A673 (cell line): ENCODE measurements around the gene NVL. TPM values are rescaled to one million over a fixed set of nuclear protein-coding genes. Genes with fewer than 3 reads are reported as not detected.
"Not testable (repeated sequence)": the region's sequence is repeated elsewhere in the genome, so short reads cannot be mapped to it uniquely, and the experiment has no call there.

Experiments used
- BruUV-seq: library from RNA; stranded (reverse); fragments of 400-500 nt; replicated peaks from 2 replicates; lab custom pipeline; 2021; lab: Mats Ljungman, UMichigan
- CTCF ChIA-PET: fragments of 300-600 bp; sonication (Branson Sonifier 250); formaldehyde crosslinking; loops from one replicate; lab custom pipeline; 2022; ENCODE audit warnings: antibody characterized with exemption; lab: Charles Lee
- POLR2A ChIA-PET: fragments of 300-600 bp; sonication (Branson Sonifier 250); formaldehyde crosslinking; loops from one replicate; lab custom pipeline; 2022; ENCODE audit warnings: antibody characterized with exemption; ENCODE audit not compliant: low non-redundant PET; lab: Charles Lee
- DNase-seq: peaks from one replicate; pipeline ENCODE4 v3.0.0-alpha.2; 2015; ENCODE audit warnings: low spot score
- H3K27ac ChIP-seq: fragments of 200-600 bp; sonication (generic); 2 replicates; pipeline ENCODE4 v1.5.1; 2016; ENCODE audit warnings: mixed run types, low read depth, mild to moderate bottlenecking, mixed read lengths, antibody characterized with exemption, low read length; ENCODE audit not compliant: poor library complexity, severe bottlenecking
- H3K27me3 ChIP-seq: fragments of 200-600 bp; sonication (generic); replicated peaks from 2 replicates; pipeline ENCODE4 v1.6.1; 2017; ENCODE audit warnings: mixed run types, low read depth, mild to moderate bottlenecking, mixed read lengths, antibody characterized with exemption, low read length; ENCODE audit not compliant: insufficient read depth, poor library complexity
- H3K36me3 ChIP-seq: fragments of 200-600 bp; sonication (generic); 2 replicates; pipeline ENCODE4 v1.6.1; 2016; ENCODE audit warnings: mixed run types, mild to moderate bottlenecking, mixed read lengths, antibody characterized with exemption, low read length; ENCODE audit not compliant: insufficient read depth, poor library complexity, severe bottlenecking
- H3K4me1 ChIP-seq: fragments of 200-600 bp; sonication (generic); 2 replicates; pipeline ENCODE4 v1.6.1; 2017; ENCODE audit warnings: mixed run types, mild to moderate bottlenecking, mixed read lengths, antibody characterized with exemption, low read length; ENCODE audit not compliant: insufficient read depth, poor library complexity, severe bottlenecking
- H3K4me3 ChIP-seq: fragments of 200-600 bp; sonication (generic); 2 replicates; pipeline ENCODE4 v1.5.1; 2016; ENCODE audit warnings: low read depth, mixed run types, mild to moderate bottlenecking, mixed read lengths, low read length; ENCODE audit not compliant: poor library complexity, severe bottlenecking
- H3K9me3 ChIP-seq: fragments of 200-600 bp; sonication (generic); 2 replicates; pipeline ENCODE4 v1.6.1; 2016; ENCODE audit warnings: mixed run types, low read depth, mild to moderate bottlenecking, mixed read lengths, antibody characterized with exemption, low read length; ENCODE audit not compliant: poor library complexity, severe bottlenecking
- CTCF ChIP-seq: fragments of 300-800, 200-600 bp; sonication (generic); conservative IDR thresholded peaks from 2 replicates; pipeline ENCODE4 v1.5.1; 2017; ENCODE audit warnings: low read depth, mild to moderate bottlenecking, antibody characterized with exemption, low read length, moderate library complexity, mixed read lengths
- EZH2 ChIP-seq: fragments of 200-600 bp; sonication (generic); IDR thresholded peaks from 2 replicates; pipeline ENCODE4 v1.6.1; 2017; ENCODE audit warnings: borderline replicate concordance, low read depth, mild to moderate bottlenecking, mixed read lengths, antibody characterized with exemption, low read length; ENCODE audit not compliant: poor library complexity, severe bottlenecking
- intact Hi-C: fragments of 100-400 bp; cut with micrococcal nuclease; formaldehyde crosslinking; loops from one replicate; pipeline ENCODE4 v1.10.0; 2022; ENCODE audit not compliant: unreplicated experiment
- total RNA-seq: library from RNA; stranded (reverse); gene quantifications from 2 replicates; pipeline ENCODE4 v1.2.3, GENCODE V29; 2021

NVL gene
- total RNA-seq, 1 experiment from 2014 or later = 54.8 TPM

- CTCF ChIA-PET = no interaction called here
- POLR2A ChIA-PET = no interaction called here
- TF ChIP-seq EZH2 (no peak), CTCF (no peak)
Measured at GRCh38 chr1:224321706-224322105, 8.3 kb downstream of the NVL start.

GRCh38 chr1:224317383-224318045 is 12.5 kb downstream of the NVL start:
- POLR2A ChIA-PET = no interaction called here
- intact Hi-C loops = no loop called here

More at GRCh38 chr1:224321706-224322105, 8.3 kb downstream of the NVL start:
- no peak overlapping the region for H3K27ac ChIP-seq
- H3K27me3 ChIP-seq = no peaks in the 10 kb centered on the region
- no peaks in the 10 kb centered on the region for H3K9me3 ChIP-seq
- no peaks in the 10 kb centered on the region for H3K4me1 ChIP-seq
- intact Hi-C loops = no loop called here
- no peak overlapping the region for H3K4me3 ChIP-seq
- DNase-seq = no peak
- H3K36me3 ChIP-seq = peaks cover 4% of the 10 kb centered on the region
- no TSS peak for BruUV-seq

GRCh38 chr1:224312025-224312424 is 17.9 kb downstream of the NVL start:
- Histone ChIP-seq H3K4me1 (no peaks in the 10 kb centered on the region), H3K36me3 (peaks cover 44% of the 10 kb centered on the region), H3K27ac (no peak overlapping the region), H3K27me3 (no peaks in the 10 kb centered on the region), H3K9me3 (no peaks in the 10 kb centered on the region), H3K4me3 (no peak overlapping the region)
- ChIA-PET POLR2A (no interaction called here), CTCF (no interaction called here)
- no peak for DNase-seq
- TF ChIP-seq EZH2 (no peak), CTCF (no peak)
- intact Hi-C loops = no loop called here
- BruUV-seq = no TSS peak

More at GRCh38 chr1:224317383-224318045, 12.5 kb downstream of the NVL start:
- H3K4me1 ChIP-seq = no peaks in the 10 kb centered on the region
- H3K9me3 ChIP-seq = no peaks in the 10 kb centered on the region
- no peaks in the 10 kb centered on the region for H3K27me3 ChIP-seq
- H3K4me3 ChIP-seq = no peak overlapping the region
- H3K27ac ChIP-seq = peak overlapping the region; percentile 29
- BruUV-seq = no TSS peak
- TF ChIP-seq CTCF (no peak), EZH2 (no peak)
- DNase-seq = peak; percentile 30
- peaks cover 23% of the 10 kb centered on the region for H3K36me3 ChIP-seq
- CTCF ChIA-PET = no interaction called here

GRCh38 chr1:224311503-224311902 is 18.5 kb downstream of the NVL start:
- BruUV-seq, POLR2A ChIA-PET, H3K4me3 ChIP-seq, intact Hi-C loops, H3K4me1 ChIP-seq, H3K27me3 ChIP-seq, H3K27ac ChIP-seq, DNase-seq, H3K9me3 ChIP-seq, CTCF ChIA-PET: not testable (repeated sequence)
- peaks cover 48% of the 10 kb centered on the region for H3K36me3 ChIP-seq
